GM12801 (cell line): Measurements from ENCODE around the gene SAPCD2.

Experiments
- CTCF ChIP-seq: IDR thresholded peaks from one replicate; pipeline ENCODE4 v1.5.1; 2011; ENCODE audit warnings: control low read depth; ENCODE audit not compliant: insufficient read length; ENCODE audit errors: extremely low read depth

The SAPCD2 gene

GRCh38 chr9:137023583-137023991, 46.8 kb downstream of the SAPCD2 start:
- no peak for TF ChIP-seq CTCF

- no peak for TF ChIP-seq CTCF
Measured at GRCh38 chr9:137023157-137023556, 47.2 kb downstream of the SAPCD2 start.

- no peak for TF ChIP-seq CTCF
Measured at GRCh38 chr9:137022662-137023008, 47.7 kb downstream of the SAPCD2 start.

GRCh38 chr9:137021979-137022661, 48.2 kb downstream of the SAPCD2 start:
- TF ChIP-seq CTCF = no peak

GRCh38 chr9:137021568-137021978, 48.8 kb downstream of the SAPCD2 start:
- no peak for TF ChIP-seq CTCF

- no peak for TF ChIP-seq CTCF
Measured at GRCh38 chr9:137020771-137021567, 49.4 kb downstream of the SAPCD2 start.

GRCh38 chr9:137019891-137020683, 50.3 kb downstream of the SAPCD2 start:
- no peak for TF ChIP-seq CTCF
